Measurements from ENCODE around the gene REEP1. TPM values are rescaled to one million over a fixed set of nuclear protein-coding genes. Genes with fewer than 3 reads are reported as not detected.

Gene REEP1
- total and polyA plus RNA-seq, 9 of the 15 experiments (the other 6 are each of a cell fraction or from before 2014, with no cell fraction given): 0.11 to 0.67 (median 0.13) TPM

DNA sequence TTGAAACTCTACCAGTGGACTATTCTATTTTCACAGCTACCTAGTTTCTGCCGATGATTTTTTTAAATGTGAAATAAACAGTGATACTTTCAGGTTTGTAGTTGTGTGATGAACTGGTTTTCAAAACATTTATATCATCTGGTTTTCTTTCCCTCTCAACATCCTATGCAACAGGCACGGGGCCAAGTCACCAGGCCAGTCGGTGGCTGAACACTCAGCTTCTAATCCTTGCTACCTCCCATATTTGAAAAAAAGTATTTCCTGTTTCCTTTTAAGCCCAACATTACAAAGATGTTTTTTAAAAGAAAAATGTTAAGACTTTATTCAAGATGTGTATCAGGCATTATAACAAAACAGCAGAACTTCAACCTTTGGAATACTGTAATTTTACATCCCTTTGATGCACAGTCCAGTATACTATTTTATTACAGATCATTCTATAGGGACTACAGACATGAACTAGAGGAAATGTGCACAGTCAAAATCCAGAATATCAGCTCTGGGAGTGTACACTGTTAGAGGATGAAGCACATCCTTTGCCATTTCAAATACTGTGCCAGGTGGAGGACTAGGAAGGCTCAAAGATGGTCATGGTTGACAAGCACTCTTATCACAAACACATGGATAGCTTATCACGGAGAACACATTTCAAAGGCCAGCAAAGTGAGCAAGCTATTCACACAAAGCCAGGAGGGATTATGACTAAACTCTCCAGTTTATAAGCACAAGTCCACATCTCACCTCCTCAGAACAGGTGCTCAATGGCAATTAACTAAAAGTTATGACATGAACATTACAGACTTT lies 123.5 kb downstream of the REEP1 start (continued):
- TF ChIP-seq ZNF518B (CRISPR knock-in tag; IDR thresholded peaks at IDR 0.05) (no peak), FOXK2 (conservative IDR thresholded peaks at IDR 0.05 in 1 of 2, IDR thresholded peaks at IDR 0.05 in 1 of 2; ENCODE audit: low read depth in 2 of 2) (peak in 1 of 2 experiments; percentile 63; a peak in 2 of 4 replicates), STAT5B (CRISPR knock-in tag; IDR thresholded peaks at IDR 0.05) (no peak), HNRNPUL1 (IDR thresholded peaks at IDR 0.05; ENCODE audit: low read length) (no peak), XRCC5 (IDR thresholded peaks at IDR 0.05; ENCODE audit: low read depth, low read length) (no peak), CTBP1 (IDR thresholded peaks at IDR 0.05; ENCODE audit: borderline replicate concordance) (peak; percentile 97), HDAC1 (IDR thresholded peaks at IDR 0.05) (peak in 1 of 2 experiments; percentile 85; a peak in 2 of 4 replicates), HDAC6 (IDR thresholded peaks at IDR 0.05; ENCODE audit: low read depth, low read length) (no peak), MNT (conservative IDR thresholded peaks at IDR 0.05) (peak; percentile 50 to 69; a peak in 3 of 4 replicates), HSF4 (CRISPR knock-in tag; IDR thresholded peaks at IDR 0.05; ENCODE audit: borderline replicate concordance) (no peak), ETV6 (IDR thresholded peaks at IDR 0.05; ENCODE audit: borderline replicate concordance in 1 of 2, low read depth in 2 of 2, low read length in 1 of 2) (0 out of 4 replicates have a peak, but pooled peaks of 1 of the 2 experiments have one; percentile 39), ETV6 (CRISPR knock-in tag; IDR thresholded peaks at IDR 0.05; ENCODE audit: borderline replicate concordance) (no peak), EP300 (IDR thresholded peaks at IDR 0.05; ENCODE audit: low read length) (peak; percentile 95), CBFA2T2 (conservative IDR thresholded peaks at IDR 0.05) (peak; percentile 97)
- TF ChIP-seq, protein P1, sequence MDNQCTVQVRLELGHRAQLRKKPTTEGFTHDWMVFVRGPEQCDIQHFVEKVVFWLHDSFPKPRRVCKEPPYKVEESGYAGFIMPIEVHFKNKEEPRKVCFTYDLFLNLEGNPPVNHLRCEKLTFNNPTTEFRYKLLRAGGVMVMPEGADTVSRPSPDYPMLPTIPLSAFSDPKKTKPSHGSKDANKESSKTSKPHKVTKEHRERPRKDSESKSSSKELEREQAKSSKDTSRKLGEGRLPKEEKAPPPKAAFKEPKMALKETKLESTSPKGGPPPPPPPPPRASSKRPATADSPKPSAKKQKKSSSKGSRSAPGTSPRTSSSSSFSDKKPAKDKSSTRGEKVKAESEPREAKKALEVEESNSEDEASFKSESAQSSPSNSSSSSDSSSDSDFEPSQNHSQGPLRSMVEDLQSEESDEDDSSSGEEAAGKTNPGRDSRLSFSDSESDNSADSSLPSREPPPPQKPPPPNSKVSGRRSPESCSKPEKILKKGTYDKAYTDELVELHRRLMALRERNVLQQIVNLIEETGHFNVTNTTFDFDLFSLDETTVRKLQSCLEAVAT (IDR thresholded peaks at IDR 0.05): peak in 1 of 2 experiments; percentile 46; a peak in 1 of 4 replicates
- TF ChIP-seq, protein P2, sequence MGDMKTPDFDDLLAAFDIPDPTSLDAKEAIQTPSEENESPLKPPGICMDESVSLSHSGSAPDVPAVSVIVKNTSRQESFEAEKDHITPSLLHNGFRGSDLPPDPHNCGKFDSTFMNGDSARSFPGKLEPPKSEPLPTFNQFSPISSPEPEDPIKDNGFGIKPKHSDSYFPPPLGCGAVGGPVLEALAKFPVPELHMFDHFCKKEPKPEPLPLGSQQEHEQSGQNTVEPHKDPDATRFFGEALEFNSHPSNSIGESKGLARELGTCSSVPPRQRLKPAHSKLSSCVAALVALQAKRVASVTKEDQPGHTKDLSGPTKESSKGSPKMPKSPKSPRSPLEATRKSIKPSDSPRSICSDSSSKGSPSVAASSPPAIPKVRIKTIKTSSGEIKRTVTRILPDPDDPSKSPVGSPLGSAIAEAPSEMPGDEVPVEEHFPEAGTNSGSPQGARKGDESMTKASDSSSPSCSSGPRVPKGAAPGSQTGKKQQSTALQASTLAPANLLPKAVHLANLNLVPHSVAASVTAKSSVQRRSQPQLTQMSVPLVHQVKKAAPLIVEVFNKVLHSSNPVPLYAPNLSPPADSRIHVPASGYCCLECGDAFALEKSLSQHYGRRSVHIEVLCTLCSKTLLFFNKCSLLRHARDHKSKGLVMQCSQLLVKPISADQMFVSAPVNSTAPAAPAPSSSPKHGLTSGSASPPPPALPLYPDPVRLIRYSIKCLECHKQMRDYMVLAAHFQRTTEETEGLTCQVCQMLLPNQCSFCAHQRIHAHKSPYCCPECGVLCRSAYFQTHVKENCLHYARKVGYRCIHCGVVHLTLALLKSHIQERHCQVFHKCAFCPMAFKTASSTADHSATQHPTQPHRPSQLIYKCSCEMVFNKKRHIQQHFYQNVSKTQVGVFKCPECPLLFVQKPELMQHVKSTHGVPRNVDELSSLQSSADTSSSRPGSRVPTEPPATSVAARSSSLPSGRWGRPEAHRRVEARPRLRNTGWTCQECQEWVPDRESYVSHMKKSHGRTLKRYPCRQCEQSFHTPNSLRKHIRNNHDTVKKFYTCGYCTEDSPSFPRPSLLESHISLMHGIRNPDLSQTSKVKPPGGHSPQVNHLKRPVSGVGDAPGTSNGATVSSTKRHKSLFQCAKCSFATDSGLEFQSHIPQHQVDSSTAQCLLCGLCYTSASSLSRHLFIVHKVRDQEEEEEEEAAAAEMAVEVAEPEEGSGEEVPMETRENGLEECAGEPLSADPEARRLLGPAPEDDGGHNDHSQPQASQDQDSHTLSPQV (IDR thresholded peaks at IDR 0.05): peak; percentile 59
